ENCODE data around the gene LSMEM2. TPM values are rescaled to one million over a fixed set of nuclear protein-coding genes. Genes with fewer than 3 reads are reported as not detected.

LSMEM2 gene
- total RNA-seq, 1 donor from 2014 or later: not detected

DNA sequence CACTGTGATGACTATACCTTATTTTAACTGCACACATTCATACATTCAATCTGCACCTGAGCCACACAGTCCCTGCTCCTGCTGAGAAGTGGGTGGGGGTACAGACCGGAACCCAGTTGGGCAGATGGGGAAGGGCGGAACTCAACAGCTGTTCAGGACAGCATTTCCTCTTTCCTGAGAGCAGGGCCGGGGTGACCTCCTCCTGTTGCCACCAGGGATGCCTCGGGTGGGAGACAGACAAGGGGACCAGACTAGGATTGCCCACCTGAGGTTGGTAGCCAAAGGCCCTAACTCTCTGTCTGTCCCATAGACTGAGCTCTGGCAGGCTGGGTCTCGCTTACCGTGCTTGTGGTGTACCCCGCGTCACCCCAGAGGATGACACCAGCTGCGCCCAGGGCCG is 39.7 kb downstream of the LSMEM2 start:
- DNase-seq (ENCODE audit: extremely low read depth, low read depth, low spot score): no peak

- no peak for DNase-seq (ENCODE audit: extremely low read depth, low read depth, low spot score)
Measured at GRCh38 chr3:50319181-50319893, 40.5 kb downstream of the LSMEM2 start.

DNA sequence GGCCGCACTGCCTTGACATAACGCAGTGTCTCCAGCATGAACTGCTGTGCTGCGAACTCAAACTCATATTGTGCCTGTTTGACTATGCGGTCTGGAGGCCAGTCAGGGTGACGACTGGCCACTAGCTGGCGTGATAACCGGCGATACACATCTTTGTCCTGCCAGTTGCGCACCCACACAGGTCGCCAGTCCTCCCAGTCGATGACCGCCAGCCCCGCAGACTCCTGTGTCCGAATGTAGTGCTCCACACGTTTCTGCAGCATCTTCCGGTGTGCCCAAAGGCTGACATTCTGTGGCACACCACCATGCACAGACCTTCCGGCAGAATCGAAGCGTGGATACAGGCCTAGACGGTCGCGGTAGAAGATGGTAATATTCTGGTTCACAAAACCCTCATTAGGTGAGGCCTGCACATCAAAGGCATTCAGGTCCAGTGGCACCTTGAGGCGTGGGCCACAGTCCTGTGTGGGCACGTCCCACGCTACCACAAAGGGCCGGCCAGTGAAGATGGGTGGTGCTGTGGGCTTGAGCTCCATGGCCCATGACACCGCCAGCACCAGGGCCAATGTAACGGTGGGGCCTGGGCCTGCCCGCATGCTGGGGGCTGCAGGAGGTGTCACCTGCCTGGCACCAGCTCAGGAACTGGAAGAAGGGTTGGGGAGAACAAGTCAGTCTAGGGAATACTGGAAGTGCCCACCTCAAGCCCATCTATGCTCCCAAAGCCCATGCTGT is 41.2 kb downstream of the LSMEM2 start:
- DNase-seq (ENCODE audit: extremely low read depth, low read depth, low spot score): no peak

DNA sequence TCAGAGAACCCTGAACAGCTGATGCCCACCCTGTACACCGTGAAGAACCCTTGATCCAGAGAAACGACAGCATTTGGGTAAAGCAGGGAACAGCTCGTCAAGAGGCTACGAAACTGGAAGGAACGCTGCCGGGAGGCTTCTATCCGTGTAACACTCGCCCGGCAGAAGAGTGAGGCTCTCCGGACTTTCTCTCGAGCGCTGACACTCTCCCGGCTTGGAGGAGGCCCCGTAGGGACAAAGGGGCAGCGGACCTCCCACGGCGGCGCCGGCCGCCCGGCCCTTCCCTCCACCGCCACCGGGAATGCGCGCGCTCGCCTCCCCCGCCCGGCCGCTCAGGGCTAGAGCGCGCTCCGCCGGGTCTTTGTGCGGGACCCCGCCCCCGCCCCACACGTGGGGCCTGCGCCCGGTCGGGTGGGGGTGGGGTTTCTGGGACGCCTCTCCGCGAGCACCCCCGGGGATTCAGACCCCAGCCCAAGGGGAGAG is 42.0 kb downstream of the LSMEM2 start:
- DNase-seq (ENCODE audit: extremely low read depth, low read depth, low spot score): no peak

DNA sequence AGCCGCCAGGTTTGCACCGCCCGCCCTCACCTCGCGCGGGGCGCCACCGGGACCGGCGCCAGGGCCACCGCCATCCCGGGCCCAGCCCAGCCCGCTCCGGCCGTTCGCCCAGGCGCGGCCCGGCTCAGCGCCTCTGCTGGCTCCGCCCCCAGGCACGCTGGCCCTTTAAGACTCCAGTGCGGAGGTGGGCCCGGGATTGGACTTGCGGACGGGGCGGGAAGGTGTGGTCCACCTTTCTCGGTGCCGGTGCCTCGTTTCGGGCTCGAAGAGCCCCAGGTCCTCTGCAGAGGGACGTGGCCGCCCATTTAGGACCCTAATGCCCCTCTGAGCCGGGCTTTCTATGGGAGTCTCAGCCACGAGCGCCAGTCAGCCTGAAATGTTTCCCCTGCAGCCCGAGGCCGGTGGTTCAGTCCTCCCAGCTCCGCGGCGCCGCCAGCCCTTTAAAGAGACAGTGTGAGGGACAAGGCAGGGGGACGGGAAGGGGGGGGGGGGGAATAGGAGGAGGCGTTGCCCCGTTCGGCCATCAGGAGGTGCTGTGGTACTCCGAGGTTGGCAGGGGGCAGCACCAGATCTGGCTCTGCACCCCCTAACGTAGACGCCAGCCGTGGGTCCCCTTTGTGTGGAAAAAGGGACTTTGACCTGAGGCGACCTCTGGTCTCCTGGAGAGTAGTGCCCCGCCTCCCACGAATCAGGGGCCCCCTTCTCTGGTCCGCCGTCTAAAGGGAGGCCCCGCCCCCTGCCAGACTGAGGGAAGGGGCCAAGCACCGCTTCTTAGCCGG is 42.6 kb downstream of the LSMEM2 start:
- no peak for DNase-seq (ENCODE audit: extremely low read depth, low read depth, low spot score)

- no peak for DNase-seq (ENCODE audit: extremely low read depth, low read depth, low spot score)
Measured at GRCh38 chr3:50322115-50322385, 43.2 kb downstream of the LSMEM2 start.

- no peak for DNase-seq (ENCODE audit: extremely low read depth, low read depth, low spot score)
Measured at GRCh38 chr3:50322386-50323091, 43.7 kb downstream of the LSMEM2 start, which contains the start of gene HYAL2. TSS of gene HYAL2 (minus strand) at chr3:50322745. CDS start at chr3:50320489, 2,256 bp downstream.

DNA sequence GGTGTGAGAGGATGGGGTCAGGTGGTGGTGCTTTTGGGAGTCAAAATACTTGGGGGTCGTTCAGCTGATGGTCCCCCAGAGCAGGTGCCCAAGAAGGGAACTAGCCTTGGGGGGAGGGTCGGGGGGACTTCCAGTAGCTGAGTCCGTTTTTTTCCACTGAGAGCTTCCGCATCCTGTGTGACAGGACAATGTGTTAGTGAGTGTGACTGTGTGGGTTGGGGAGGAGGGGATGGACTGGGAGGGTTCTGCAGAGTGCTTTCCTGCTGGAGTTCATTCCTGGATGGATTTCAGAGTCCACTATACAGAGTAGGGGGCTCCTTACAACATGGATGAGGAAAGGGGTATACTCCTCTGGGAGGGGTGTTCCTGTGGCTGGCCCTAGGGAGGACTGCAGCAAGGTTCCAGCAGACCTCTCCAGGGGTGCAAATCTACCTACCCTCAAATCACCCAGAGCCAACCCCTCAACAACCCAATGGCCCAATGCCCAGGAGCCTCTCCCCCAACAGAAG is 44.3 kb downstream of the LSMEM2 start:
- DNase-seq (ENCODE audit: extremely low read depth, low read depth, low spot score): no peak

- DNase-seq (ENCODE audit: extremely low read depth, low read depth, low spot score): no peak
Measured at GRCh38 chr3:50323614-50324199, 44.8 kb downstream of the LSMEM2 start.

DNA sequence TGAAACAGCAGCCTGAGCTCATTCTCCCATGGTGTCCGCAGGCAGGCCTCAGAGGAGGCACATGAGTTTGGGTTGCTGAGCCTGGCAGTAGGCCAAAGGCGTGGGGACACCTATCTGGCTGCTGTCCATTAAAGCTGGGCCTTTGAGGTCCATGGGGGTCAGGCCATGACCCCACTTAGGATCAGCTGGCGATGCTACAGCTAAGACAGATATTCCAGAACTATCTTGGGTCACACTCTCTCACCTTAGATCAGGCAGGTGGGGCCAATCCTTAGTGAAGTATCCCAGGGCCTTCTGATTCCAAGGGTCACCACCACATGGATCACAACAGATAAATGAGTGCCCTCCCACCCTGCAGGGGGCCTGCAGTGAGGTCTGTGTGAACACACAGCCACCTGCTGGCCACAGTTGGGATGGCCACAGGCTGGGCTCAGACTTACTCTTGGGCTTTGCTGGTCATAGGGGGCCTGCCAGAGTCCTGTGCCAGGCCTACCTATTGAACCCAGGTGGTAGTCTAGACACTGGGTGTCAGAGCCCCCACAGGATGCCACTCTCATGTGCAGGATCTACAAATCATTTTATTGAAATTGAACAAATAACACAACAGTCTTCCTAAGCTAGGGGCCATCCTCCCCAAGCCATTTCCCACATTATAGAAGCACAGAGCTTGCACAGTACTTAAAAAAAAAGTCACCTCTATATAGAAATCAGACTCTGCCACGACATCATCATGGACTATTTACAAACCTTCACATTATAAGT is 45.6 kb downstream of the LSMEM2 start:
- DNase-seq (ENCODE audit: extremely low read depth, low read depth, low spot score): no peak

DNA sequence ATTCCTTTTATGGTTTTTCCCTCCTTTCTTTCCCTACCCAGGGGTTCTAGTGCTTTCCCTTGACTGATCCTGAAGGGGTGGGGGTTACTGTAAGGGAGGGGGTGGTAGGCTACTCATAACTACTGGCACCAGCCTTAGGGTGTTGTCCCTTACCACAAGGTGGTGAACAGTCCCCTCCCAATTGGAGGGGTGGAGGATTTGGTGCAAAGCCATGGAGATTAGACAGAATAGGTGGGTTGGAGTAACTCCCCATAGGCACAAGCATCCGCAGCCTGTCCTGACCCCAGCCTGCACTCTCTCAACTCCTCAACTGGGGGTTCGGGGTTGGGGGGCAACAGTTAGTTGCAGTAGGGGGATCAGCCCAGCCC is 46.2 kb downstream of the LSMEM2 start:
- no peak for DNase-seq (ENCODE audit: extremely low read depth, low read depth, low spot score)

DNA sequence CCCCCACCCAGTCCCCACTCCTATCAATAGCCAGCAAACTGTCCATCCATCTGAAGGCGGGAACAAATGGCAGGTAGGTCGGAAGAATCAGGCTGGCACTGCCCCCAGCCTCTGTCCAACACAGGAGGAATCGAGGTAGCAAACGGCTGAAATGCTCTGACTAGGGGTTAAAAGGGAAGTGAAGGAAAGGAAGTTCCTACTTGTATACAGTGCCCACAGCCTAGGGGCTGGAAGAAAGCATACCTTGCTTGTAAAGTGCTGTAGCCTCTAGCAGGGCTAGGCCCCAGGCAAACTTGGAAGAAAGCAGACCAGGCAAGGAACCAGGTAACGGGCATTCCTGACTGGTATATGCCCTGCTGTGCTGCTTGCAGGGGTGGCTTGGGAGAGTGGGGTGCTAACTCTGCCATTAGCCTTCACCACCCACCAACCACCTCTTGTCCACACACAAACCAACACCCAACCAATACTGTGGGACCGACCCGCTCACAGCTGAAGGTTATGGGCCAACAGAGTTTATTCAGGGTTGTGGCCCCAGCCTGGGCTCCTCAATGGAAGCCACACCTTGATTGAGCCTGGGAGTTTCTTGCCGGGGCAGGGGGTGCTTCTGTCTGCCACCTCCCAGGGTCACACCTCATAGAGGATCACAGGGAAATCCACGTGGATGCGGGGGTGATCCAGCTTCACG is 46.8 kb downstream of the LSMEM2 start:
- DNase-seq (ENCODE audit: extremely low read depth, low read depth, low spot score): no peak

DNA sequence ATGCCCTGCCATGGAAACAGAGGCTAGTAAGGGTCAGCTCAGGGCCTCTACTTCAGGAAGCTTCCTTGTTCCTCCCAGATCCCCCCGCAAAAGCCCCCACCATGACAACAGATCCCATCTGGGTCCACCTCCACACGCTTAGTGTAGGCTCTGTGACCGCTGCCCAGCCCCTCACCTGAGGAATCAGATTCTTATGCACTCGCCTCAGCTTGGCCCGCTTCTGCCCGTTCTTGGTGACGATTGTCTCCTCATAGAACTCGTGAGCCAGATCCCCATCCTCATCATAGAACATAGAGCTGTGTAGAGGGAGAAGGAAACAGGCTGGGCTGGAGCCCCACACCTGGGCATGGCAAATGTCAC is 47.3 kb downstream of the LSMEM2 start:
- no peak for DNase-seq (ENCODE audit: extremely low read depth, low read depth, low spot score)

GRCh38 chr3:50327129-50327528 is 48.2 kb downstream of the LSMEM2 start:
- DNase-seq (ENCODE audit: extremely low read depth, low read depth, low spot score): no peak

GRCh38 chr3:50327943-50328691 is 49.2 kb downstream of the LSMEM2 start, which contains the start of gene TUSC2:
TSS of gene TUSC2 (minus strand) at chr3:50328223. CDS start at chr3:50328099, 124 bp downstream.
- no peak for DNase-seq (ENCODE audit: extremely low read depth, low read depth, low spot score)

GRCh38 chr3:50330330-50330729 is 51.4 kb downstream of the LSMEM2 start:
- no peak for DNase-seq (ENCODE audit: extremely low read depth, low read depth, low spot score)

- DNase-seq (ENCODE audit: extremely low read depth, low read depth, low spot score): no peak
Measured at GRCh38 chr3:50331364-50331907, 52.5 kb downstream of the LSMEM2 start.

DNA sequence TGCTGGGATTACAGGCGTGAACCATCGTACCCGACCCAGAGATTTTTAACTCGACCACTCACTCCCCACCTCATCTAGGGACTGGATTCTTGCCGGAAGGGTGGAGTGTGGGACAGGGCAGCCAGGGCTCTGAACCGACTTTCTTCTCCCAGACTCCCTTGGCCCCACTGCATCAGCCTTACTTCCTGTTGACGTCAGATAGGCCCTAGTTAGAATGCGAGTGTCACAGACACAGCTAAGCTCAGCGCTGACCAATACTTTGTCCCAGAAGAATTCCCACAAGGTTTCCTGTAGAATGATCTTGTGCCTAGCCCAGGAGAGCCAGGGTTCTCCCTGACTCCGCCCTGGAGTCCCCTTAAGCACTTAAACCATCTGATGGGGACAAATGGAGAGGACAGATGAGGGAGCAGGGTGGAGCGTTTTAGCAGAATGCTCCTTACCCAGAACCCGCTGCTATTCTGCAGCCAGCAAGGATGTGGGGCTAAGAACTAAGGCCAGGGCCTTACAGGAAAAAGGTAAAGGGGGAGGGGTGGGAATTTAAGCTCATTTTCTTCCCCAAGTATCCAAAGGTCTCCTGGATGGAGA is 54.9 kb downstream of the LSMEM2 start:
- DNase-seq (ENCODE audit: extremely low read depth, low read depth, low spot score): no peak

All from glomerular endothelial cell (primary cell).